ENCODE results near the gene SPIB.
A peak's percentile ranks its signal among the peaks of the same experiment; 100 is the strongest.

SPIB gene

DNA sequence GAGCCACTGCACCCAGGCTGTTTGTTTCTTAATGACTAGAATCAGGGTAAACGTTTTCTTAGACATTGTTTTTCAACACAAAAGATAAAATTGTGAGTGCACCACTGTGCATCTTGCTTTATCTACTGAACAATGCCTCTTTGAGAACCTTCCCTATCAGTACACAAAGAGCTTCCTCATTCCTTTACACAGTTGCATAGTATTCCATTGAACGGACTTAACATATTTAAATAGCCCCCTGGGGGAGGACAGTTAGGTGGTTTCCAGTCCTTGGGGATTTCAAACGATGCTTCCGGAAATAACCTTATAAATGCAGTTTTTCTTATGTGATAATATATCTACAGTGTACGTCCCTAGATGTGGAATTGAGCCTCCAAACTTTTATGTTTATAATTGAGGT, 26.0 kb upstream of the SPIB start:
- DNase-seq, result no peak

DNA sequence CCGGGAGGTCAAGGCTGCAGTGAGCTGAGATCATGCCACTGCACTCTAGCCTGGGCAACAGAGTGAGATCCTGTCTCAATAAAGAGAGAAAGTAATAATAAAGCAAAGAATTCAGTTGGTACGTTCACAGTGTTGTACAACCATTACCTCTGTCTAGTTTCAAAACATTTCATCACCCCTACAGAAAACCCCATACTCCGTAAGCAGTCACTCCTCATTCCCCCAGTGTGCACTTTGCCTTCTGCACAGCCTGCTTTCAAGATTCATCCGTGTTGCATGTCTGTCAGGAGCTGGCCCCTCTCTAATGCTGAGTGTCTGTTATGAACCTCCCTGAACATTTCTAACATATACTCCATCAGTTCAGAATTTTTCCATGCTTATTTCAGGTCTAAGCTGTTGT, 25.1 kb upstream of the SPIB start:
- no peak for DNase-seq

DNA sequence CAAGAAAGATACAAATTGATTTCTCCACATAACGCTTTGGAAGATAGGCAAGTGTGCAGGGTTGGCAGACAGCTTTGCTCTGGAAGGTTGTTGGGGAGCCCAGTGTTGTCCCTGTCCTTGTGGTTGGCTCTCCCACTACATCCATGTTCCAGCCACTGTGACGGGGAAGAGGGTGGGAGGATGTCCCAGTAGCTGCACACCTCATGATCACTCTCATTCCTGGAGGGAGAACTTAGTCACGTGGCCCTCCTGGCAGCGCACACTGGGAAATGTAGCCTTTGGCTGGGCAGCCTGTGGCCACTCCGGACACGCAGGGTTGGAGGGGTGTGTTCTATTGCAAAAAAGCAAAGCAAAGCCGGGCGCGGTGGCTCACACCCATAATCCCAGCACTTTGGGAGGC, 24.7 kb upstream of the SPIB start:
- DNase-seq, result no peak

DNA sequence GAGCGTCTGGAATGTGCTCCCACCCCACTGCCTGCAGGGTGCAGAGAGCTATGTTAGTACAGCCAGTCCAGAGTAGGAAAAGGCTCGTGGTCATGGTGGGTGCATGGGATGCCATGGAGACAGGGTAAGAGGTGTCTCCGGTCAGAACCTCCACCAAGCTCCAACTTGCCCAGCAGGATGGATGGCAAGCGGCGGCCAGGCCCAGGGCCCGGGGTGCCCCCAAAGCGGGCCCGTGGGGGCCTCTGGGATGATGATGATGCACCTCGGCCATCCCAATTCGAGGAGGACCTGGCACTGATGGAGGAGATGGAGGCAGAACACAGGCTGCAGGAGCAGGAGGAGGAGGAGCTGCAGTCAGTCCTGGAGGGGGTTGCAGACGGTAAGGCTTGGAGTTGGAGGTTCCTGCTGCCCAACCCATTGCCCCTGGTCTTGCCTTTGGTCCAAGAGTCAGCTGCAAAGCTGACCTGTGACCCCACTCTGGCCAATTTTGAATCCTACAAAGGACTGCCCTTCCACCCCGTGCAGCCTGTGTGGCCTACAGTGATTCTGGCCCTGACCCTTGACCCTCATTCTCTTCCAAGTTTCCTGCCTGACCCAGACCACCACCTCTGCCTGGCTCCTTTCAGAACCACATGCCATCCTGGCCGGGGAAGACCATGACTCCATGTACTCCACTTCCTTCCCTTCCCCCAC, 19.9 kb upstream of the SPIB start:
- DNase-seq, result no peak

DNA sequence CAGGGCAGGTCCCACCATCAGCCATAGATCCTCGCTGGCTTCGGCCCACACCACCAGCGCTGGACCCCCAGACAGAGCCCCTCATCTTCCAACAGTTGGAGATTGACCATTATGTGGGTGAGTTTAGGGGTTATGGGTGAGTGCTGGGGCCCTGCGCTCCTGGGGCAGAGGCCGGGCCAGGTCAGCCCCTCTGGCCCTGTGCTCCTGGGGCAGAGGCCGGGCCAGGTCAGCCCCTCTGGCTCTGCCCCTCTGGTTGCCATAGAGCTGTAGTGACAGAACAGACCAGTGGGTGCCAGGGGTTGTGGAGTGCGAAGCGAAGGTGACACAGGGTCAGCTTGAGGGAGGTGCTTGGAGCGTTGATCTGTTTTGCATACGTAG, 19.4 kb upstream of the SPIB start:
- DNase-seq, result no peak

DNA sequence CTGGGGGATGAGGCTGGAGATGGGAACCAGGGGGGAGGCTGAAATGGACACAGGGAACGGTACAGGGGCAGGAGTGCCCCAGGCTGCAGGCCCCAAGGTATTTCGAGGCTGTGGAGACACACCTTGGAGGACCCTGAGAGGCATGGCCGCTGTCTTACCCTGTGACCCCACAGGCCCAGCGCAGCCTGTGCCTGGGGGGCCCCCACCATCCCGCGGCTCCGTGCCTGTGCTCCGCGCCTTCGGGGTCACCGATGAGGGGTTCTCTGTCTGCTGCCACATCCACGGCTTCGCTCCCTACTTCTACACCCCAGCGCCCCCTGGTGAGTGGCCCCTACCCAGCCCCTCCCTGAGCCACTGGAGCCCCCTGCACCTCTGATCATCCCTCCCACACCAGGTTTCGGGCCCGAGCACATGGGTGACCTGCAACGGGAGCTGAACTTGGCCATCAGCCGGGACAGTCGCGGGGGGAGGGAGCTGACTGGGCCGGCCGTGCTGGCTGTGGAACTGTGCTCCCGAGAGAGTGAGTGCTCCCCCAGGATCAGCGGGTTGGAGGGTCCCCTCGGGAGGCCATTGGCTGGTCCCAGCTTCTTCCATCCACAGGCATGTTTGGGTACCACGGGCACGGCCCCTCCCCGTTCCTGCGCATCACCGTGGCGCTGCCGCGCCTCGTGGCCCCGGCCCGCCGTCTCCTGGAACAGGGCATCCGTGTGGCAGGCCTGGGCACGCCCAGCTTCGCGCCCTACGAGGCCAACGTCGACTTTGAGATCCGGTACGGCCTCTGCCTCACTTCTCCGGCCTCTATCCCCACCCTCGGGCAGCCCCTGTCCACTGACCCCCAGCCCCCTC, 16.9 kb upstream of the SPIB start:
- no peak for DNase-seq

DNA sequence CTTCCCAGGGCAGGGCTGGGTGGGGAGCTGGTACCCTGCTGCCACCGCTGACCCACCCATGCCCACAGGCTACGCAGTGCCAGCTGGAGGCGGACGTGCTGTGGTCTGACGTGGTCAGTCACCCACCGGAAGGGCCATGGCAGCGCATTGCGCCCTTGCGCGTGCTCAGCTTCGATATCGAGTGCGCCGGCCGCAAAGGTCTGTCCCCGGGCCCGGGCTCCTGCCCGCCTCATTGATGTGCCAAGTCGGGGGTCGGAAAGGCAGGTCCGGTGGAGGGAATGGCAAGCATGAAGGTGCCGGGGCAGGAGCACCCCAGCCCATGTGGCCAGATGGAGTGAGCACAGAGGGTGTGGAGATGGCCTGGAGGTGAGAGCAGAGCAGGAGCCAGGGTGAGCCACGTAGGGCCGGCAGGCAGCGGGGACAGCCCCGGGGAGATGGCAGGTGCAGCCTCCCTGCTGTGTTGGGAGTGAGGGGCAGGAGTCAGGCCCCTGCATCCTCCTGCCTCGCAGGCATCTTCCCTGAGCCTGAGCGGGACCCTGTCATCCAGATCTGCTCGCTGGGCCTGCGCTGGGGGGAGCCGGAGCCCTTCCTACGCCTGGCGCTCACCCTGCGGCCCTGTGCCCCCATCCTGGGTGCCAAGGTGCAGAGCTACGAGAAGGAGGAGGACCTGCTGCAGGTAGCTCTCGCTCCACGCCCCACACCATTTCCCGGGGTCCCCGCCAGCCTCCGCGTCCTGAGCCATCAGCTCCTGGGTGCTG, 16.0 kb upstream of the SPIB start:
- DNase-seq, result no peak

DNA sequence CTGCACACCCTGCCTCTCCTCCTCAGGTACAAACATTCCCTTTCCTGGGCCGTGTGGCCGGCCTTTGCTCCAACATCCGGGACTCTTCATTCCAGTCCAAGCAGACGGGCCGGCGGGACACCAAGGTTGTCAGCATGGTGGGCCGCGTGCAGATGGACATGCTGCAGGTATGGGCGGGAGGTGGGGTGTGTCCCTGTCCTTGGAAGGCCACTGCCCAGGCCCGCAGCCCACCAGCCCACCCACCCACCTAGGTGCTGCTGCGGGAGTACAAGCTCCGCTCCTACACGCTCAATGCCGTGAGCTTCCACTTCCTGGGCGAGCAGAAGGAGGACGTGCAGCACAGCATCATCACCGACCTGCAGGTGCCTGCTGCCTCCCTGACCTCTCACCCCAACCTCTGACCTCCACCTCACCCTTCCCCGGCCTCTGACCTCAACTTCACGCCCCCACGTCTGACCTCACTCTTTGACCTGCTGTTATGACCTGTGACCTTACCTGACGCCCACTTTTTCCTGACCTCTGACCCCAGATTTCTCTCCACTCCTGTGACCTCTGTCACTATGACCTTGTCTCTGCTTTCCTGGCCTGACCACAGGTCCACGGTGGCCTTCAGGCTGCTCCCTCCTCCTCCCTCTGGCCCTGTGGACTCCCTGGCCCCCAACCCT, 12.4 kb upstream of the SPIB start:
- DNase-seq, result no peak

DNA sequence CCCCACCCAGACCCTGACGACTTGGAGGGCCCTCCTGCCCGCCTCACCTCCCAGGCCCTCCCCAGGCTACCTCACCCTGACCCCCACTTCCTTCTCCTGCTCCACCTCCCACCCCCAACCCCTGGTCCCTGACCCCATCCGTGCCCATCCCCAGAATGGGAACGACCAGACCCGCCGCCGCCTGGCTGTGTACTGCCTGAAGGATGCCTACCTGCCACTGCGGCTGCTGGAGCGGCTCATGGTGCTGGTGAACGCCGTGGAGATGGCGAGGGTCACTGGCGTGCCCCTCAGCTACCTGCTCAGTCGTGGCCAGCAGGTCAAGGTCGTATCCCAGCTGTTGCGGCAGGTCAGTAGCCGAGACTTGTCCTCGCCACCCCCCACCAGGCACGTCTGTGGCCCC, 11.9 kb upstream of the SPIB start:
- DNase-seq, result no peak

DNA sequence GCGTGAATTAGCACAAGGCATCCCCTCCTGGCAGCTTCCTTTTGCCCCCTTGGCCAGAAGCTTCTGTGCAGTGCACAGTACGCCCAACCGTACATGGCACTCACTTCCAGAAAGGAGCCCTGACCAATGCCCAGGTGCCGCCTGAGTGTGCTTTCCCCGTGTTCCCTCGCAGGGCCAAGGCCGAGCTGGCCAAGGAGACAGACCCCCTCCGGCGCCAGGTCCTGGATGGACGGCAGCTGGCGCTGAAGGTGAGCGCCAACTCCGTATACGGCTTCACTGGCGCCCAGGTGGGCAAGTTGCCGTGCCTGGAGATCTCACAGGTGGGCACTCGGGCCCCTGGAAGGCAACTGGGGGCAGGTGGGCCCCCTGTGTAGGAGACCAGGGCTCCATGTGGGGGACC, 9.4 kb upstream of the SPIB start:
- no peak for DNase-seq

DNA sequence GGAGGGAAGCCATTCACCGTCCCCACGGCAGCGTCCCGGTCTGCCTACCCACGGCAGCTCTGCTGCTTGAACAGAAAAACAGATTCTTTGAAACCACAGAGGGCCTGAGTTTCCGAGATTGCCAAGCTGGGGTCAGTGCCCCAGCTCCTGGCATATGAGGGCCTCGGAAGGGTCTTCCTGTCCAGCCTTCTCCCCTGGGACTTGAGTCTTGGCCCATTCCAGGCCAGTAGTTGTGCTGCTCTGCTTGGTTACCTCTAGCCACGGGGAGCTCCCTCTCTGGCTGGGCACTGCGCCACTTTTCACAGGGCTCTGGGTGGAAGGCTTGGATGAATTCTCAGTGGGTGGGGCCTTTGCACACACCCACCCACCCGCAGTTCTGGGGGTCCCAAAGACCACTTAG, 8.6 kb upstream of the SPIB start:
- no peak for DNase-seq

DNA sequence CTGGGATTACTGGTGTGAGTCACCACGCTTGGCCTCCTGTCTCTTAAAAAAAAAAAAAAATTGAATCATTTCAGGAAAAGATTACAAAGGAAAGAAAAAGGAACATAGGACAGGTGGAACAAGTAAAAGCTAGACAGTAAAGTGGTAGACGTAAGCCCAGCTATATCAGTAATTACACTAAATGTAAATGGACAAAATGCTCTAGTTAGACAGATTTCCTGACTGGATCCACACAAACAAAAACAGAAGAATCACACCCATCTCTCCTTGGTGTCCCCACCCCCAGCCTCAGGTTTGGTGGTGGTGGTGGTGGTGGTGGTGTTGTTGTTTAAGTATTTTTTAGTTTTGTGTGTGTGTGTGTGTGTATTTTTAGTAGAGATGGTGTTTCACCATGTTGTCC, 6.3 kb upstream of the SPIB start:
- no peak for DNase-seq

DNA sequence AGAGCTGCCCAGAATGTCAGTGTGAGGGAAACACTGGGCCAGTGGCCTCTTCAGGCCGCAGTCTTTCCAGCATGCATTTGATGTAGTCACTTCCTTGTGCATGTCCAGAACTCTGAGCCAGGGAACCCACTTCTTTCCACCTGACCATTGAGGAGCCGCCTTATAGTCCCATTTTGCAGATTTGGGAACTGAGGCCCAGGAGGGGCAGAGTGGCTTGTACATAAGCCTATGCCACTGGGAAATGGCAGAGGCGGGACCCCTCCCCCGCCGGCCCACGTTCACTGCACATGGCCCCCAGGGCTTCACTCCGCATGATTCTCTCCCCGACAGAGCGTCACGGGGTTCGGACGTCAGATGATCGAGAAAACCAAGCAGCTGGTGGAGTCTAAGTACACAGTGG, 5.6 kb upstream of the SPIB start:
- DNase-seq, result no peak

DNA sequence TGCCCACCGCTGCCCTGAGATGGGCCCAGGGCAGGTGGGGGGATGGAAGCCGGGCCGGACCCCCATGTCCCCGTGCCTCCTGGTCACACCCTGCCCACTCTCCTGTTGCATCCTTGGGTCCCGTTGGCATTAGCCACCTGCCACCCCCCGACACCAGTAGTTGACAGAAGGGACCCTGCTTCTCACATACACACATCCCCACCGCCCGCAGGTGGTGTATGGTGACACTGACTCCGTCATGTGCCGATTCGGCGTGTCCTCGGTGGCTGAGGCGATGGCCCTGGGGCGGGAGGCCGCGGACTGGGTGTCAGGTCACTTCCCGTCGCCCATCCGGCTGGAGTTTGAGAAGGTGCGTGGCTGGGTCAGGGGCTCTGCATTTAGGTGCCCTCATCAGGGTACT, 5.2 kb upstream of the SPIB start:
- DNase-seq, result no peak

DNA sequence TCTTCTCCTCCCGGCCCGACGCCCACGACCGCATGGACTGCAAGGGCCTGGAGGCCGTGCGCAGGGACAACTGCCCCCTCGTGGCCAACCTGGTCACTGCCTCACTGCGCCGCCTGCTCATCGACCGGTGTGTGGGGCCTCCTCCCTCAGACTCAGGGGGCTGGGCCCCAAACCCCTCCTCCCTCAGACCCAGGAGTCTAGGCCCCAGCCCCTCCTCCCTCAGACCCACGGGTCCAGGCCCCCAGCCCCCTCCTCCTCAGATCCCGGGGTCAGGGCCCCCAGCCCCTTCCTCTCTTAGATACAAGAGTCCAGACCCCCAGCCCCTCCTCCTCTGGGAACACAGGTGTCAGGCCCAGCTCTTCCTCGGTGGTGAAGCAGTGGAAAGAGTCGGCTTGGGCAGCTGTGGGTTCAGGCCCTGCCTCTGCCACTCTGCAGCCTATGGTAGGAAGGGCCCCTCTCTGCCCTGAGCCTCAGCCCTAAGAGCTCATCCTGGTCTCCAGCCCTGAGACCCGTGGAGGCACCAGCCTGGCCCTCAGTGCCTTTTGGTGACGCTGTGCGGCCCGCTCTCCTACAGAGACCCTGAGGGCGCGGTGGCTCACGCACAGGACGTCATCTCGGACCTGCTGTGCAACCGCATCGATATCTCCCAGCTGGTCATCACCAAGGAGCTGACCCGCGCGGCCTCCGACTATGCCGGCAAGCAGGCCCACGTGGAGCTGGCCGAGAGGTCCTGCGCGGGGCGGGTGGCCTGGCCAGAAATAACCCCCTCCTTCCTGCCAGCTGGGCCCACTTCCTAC, 3.7 kb upstream of the SPIB start:
- peak; percentile 54 for DNase-seq

DNA sequence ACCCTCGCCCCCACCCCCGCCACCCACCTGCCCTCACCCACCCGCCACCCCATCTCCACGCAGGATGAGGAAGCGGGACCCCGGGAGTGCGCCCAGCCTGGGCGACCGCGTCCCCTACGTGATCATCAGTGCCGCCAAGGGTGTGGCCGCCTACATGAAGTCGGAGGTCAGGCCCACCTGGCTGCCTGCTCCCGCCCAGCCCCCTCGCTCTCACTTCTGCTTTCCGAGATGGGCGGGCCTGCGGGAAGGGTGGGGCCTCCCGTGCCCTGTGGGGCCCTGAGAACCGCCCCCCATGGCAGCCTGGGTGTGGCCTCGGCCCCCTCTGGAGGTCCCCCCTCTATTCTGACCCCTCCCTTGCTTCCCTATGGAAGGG, 3.1 kb upstream of the SPIB start:
- no peak for DNase-seq

DNA sequence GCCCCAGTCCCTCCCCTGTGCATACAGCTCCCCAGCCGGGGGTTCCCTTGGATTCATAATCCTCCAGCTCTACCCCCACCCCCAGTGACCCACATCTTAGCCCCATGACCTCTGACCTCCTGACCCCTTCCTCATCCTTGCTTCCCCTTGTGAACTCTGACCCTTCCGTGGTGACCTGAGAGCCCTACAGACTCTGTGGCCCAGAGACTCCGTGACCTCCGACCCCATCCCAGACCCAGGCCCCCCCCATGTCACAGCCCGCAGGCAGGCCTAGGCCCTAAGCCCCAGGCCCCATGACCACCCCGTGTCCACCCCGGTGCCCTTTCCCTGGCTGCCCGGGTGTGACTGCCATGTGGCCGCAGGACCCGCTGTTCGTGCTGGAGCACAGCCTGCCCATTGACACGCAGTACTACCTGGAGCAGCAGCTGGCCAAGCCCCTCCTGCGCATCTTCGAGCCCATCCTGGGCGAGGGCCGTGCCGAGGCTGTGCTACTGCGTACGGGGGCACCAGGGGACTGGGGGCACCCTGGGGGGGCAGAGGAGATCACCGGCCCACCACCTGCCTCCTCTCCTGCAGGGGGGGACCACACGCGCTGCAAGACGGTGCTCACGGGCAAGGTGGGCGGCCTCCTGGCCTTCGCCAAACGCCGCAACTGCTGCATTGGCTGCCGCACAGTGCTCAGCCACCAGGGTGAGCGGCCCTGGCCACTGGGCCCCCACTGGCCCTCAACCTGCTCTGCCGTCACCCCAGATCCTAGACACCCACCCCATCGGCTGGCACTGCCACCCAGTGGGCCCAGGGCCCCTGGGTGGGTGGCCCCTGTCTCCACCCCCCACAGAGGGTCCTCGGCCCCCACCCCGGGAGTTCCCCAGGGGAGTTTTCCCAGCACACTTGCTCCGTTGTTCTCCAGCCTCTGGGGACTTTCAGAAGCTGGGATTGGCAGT, 2.4 kb upstream of the SPIB start:
- no peak for DNase-seq

DNA sequence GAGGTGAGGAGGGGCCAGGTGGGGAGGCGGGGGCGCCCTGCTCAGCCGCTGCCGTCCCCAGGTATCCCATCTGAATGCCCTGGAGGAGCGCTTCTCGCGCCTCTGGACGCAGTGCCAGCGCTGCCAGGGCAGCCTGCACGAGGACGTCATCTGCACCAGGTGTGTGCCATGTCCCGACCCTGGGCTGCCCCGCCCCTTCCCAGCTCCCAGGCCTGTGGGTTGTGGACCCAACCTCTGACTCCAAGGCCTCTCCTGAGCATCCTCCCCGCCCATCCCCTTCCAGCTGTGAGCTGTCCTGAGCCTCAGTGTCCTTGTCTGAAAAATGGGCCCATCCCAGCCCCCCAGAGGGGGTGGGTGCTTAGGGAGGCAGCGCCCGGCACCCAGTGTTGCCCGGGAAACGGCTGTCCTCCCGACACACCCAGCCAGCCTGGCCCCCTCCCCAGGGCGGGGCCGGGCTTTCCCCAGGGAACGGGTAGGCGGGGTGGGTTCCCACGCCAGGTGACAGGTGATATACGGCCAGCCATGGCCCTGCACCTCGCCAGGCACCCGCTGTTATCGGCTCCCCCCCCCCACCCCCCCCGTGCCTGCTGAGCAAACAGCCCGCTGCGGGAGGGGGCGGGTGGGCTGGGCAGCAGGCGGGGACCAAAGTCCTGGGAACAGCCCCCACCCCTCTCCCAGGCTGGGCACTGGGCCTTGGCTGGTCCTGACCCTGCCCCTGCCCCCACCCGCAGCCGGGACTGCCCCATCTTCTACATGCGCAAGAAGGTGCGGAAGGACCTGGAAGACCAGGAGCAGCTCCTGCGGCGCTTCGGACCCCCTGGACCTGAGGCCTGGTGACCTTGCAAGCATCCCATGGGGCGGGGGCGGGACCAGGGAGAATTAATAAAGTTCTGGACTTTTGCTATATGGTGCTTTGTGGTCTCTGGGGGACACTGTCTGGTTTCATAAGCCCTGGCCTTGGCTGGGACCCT, 1.3 kb upstream of the SPIB start:
- no peak for DNase-seq

DNA sequence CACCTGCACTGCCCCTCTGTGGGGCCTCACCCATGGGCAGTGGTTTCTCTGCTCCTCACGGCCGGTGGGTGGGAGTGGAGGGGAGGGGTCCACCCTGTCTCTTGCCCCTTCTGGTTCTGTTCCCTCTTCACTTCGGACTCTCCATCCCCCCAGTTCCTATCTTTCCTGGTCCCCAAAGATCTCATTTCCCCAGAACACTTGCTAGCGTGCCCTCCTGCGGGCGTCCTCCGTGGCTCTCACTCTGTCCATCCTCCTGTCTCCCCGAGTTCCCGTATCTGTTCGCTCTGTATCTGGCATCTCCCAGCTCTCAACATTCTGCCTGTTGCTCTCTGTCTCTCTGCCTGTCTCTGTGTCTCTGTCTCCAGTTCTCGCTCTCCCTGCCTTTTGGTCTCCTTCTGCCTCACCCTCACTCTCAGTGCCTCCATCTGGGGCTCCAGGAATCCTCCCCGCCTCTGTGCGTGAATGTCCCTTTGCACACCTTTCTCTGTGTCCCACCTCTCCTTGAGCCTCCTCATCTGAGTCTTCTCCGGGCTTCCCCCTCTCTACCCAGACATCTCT, 363 bp downstream of the SPIB start:
- no peak for DNase-seq

Measured in fibroblast of skin of scalp (primary cell).